Epithelial cell of esophagus (primary cell): ENCODE data around the gene CERS6.

Experiments
- DNase-seq: peaks from one replicate; pipeline ENCODE4 v3.0.0; 2010; ENCODE audit warnings: low read depth
- H3K4me3 ChIP-seq: 2 replicates; pipeline ENCODE4 v1.5.1; 2011; ENCODE audit warnings: mild to moderate bottlenecking, low read length, control low read depth
- CTCF ChIP-seq: IDR thresholded peaks from 2 replicates; pipeline ENCODE4 v1.5.1; 2011; ENCODE audit warnings: low read depth, mild to moderate bottlenecking, low read length, control low read depth, inconsistent platforms; ENCODE audit not compliant: insufficient read depth; ENCODE audit errors: missing control alignments

CERS6 gene

GRCh38 chr2:168798076-168798887 is 342.2 kb downstream of the CERS6 start:
- DNase-seq = no peak
- no peak overlapping the region for H3K4me3 ChIP-seq
- TF ChIP-seq CTCF = no peak

GRCh38 chr2:168798888-168799410 is 342.9 kb downstream of the CERS6 start:
- DNase-seq = no peak
- no peak overlapping the region for H3K4me3 ChIP-seq
- no peak for TF ChIP-seq CTCF

GRCh38 chr2:168801471-168801870 is 345.4 kb downstream of the CERS6 start:
- no peak overlapping the region for H3K4me3 ChIP-seq
- TF ChIP-seq CTCF = no peak
- DNase-seq = no peak

GRCh38 chr2:168801961-168802858 is 346.1 kb downstream of the CERS6 start, which contains the start of gene NOSTRIN:
Gene NOSTRIN, plus strand, starts transcription at chr2:168802637. Its CDS starts 10 bp downstream, at chr2:168802647.
- no peak for TF ChIP-seq CTCF
- H3K4me3 ChIP-seq = no peak within 1 kb of the TSS
- DNase-seq = peak; percentile 23

GRCh38 chr2:168802859-168803725 is 347.0 kb downstream of the CERS6 start:
- H3K4me3 ChIP-seq = no peak overlapping the region
- peak; percentile 9 for DNase-seq
- no peak for TF ChIP-seq CTCF

GRCh38 chr2:168804214-168804613 is 348.1 kb downstream of the CERS6 start:
- TF ChIP-seq CTCF = no peak
- no peak overlapping the region for H3K4me3 ChIP-seq
- no peak for DNase-seq
